Gastrocnemius medialis (tissue), 4 donors: ENCODE data around the gene MTMR4. TPM values are rescaled to one million over a fixed set of nuclear protein-coding genes. Genes with fewer than 3 reads are reported as not detected.

Source experiments
- ATAC-seq, 2 donors: fragments of 150-250 bp; one replicate each; pipeline ENCODE4 v1.9.1; 2016
- DNase-seq, 2 donors: peaks; one replicate each; pipeline ENCODE4 v3.0.0-alpha.2; 2019
- H3K27ac ChIP-seq, 4 donors: fragments of 200-600 bp; sonication (generic); 1 replicate in 1 of 4; 2 replicates in 3 of 4; pipeline ENCODE4 v1.5.1; 2016 to 2018; ENCODE audit warnings: mild to moderate bottlenecking in 2 of 4, moderate library complexity in 1 of 4
- H3K27me3 ChIP-seq, 3 donors: fragments of 200-600 bp; sonication (generic) in 2 of 3; 1 replicate in 1 of 3; 2 replicates in 2 of 3; pipeline versions ENCODE4 v1.5.1 to v1.6.0; 2016 to 2019; ENCODE audit warnings: mild to moderate bottlenecking in 1 of 3, moderate library complexity in 1 of 3
- H3K36me3 ChIP-seq, 2 donors: fragments of 200-600 bp; sonication (generic) in 1 of 2; one replicate each; pipeline ENCODE4 v1.5.1; 2017 to 2018
- H3K4me1 ChIP-seq, 2 donors: fragments of 200-600 bp; sonication (generic) in 1 of 2; one replicate each; pipeline ENCODE4 v1.5.1; 2016 to 2017; ENCODE audit warnings: mild to moderate bottlenecking in 2 of 2
- H3K4me3 ChIP-seq, 4 donors: fragments of 200-600 bp; sonication (generic) in 3 of 4; 1 replicate in 1 of 4; 2 replicates in 3 of 4; pipeline ENCODE4 v1.5.1; 2016 to 2019; ENCODE audit warnings: mild to moderate bottlenecking in 2 of 4
- H3K9me3 ChIP-seq, 3 donors: fragments of 200-600 bp; sonication (generic) in 2 of 3; 1 replicate in 1 of 3; 2 replicates in 2 of 3; pipeline ENCODE4 v1.5.1; 2016 to 2019
- POLR2A ChIP-seq, 2 donors: fragments of 450-650 bp; IDR thresholded peaks; one replicate each; pipeline ENCODE4 v1.6.1; 2017; ENCODE audit warnings: antibody characterized with exemption in 2 of 2, mild to moderate bottlenecking in 2 of 2, moderate library complexity in 2 of 2
- in situ Hi-C, 4 donors: fragments of 200-750 bp; cut with MboI; loops; one replicate each; pipeline versions ENCODE4 v1.15.0 to v1.8.0; 2017; ENCODE audit warnings: low sequenced_read_pairs in 4 of 4
- intact Hi-C: fragments of 100-400 bp; cut with DNase I; formaldehyde crosslinking; loops from one replicate; pipeline ENCODE4 v1.15.1; 2023; ENCODE audit warnings: low total_unique reads
- total RNA-seq, 4 donors: library from RNA; depleted of rRNA; stranded (reverse); fragments of >200 nt; gene quantifications; one replicate each; pipeline versions ENCODE4 v1.1.0 to v1.2.3, GENCODE V29; 2016
- TF ChIP-seq, protein P1 (sequence below), 5 experiments: fragments of 450-650 bp in 3 of 5; fragments of 200-600 bp in 2 of 5; sonication (generic) in 2 of 5; IDR thresholded peaks in 4 of 5; conservative IDR thresholded peaks in 1 of 5; 1 replicate in 4 of 5; 2 replicates in 1 of 5; pipeline ENCODE4 v1.5.1; 2016 to 2019; ENCODE audit warnings: antibody characterized with exemption in 5 of 5, mild to moderate bottlenecking in 3 of 5, moderate library complexity in 3 of 5

Gene MTMR4
- total RNA-seq, 4 donors from 2014 or later, result 7.9 to 16.1 (median 11.1) TPM

DNA sequence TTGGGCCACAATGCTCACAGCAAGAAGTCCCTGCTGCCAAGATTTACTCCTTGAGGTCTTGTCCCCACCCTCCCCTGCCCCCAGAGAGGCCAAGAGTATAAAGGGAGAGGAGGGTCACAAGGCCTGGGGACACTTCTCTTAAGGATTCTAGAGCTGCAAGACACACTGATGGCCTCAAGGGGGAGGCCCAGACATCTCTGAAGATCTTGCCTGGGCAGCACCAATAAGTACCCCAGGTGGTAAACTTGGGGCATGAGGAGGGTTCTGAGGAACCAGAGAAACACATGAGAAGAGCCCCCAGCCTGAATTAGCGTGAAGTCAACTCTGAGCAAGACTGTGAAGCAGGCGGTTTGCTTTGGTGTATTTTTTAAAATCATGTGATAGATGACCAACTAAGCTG, 26.8 kb upstream of the MTMR4 start:
- TF ChIP-seq, protein P1, sequence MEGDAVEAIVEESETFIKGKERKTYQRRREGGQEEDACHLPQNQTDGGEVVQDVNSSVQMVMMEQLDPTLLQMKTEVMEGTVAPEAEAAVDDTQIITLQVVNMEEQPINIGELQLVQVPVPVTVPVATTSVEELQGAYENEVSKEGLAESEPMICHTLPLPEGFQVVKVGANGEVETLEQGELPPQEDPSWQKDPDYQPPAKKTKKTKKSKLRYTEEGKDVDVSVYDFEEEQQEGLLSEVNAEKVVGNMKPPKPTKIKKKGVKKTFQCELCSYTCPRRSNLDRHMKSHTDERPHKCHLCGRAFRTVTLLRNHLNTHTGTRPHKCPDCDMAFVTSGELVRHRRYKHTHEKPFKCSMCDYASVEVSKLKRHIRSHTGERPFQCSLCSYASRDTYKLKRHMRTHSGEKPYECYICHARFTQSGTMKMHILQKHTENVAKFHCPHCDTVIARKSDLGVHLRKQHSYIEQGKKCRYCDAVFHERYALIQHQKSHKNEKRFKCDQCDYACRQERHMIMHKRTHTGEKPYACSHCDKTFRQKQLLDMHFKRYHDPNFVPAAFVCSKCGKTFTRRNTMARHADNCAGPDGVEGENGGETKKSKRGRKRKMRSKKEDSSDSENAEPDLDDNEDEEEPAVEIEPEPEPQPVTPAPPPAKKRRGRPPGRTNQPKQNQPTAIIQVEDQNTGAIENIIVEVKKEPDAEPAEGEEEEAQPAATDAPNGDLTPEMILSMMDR (IDR thresholded peaks at IDR 0.05 in 4 of 5, conservative IDR thresholded peaks at IDR 0.05 in 1 of 5), result no peak
- TF ChIP-seq POLR2A (IDR thresholded peaks at IDR 0.05), result no peak
- no peak overlapping the region for H3K4me3 ChIP-seq
- intact Hi-C loops (no loop called here), in situ Hi-C loops (no loop called here)
- H3K9me3 ChIP-seq, result no peaks in the 10 kb centered on the region
- H3K36me3 ChIP-seq, result no peaks in the 10 kb centered on the region
- DNase-seq, result no peak
- no peaks in the 10 kb centered on the region for H3K27me3 ChIP-seq
- H3K27ac ChIP-seq, result no peak overlapping the region
- no peaks in the 10 kb centered on the region for H3K4me1 ChIP-seq
- ATAC-seq, result no peak

DNA sequence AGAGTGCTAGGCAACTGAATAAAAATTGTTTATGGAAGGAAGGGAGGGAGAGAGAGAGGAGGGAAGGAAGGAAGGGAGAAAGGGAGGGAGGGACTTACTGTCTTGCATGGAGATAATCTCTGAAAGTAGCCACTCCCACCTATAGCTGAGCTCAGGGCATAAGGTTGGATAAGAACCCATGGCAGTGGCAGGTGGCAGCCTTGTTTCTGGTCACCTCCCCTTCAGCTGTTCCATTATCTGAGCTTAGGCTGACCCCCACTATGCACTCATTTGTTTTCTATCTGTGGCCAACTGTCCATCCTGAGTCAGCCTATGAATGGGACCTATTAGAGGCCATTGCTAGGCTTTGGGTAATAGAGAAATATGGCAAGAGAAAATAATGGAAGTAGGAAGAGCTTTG, 25.3 kb upstream of the MTMR4 start:
- Histone ChIP-seq H3K36me3 (no peaks in the 10 kb centered on the region), H3K27me3 (no peaks in the 10 kb centered on the region), H3K9me3 (no peaks in the 10 kb centered on the region), H3K4me1 (no peaks in the 10 kb centered on the region), H3K4me3 (no peak overlapping the region), H3K27ac (no peak overlapping the region)
- ATAC-seq, result no peak
- in situ Hi-C loops (no loop called here), intact Hi-C loops (no loop called here)
- no peak for DNase-seq
- TF ChIP-seq, protein P1 (IDR thresholded peaks at IDR 0.05 in 4 of 5, conservative IDR thresholded peaks at IDR 0.05 in 1 of 5), result no peak
- TF ChIP-seq POLR2A (IDR thresholded peaks at IDR 0.05), result no peak

DNA sequence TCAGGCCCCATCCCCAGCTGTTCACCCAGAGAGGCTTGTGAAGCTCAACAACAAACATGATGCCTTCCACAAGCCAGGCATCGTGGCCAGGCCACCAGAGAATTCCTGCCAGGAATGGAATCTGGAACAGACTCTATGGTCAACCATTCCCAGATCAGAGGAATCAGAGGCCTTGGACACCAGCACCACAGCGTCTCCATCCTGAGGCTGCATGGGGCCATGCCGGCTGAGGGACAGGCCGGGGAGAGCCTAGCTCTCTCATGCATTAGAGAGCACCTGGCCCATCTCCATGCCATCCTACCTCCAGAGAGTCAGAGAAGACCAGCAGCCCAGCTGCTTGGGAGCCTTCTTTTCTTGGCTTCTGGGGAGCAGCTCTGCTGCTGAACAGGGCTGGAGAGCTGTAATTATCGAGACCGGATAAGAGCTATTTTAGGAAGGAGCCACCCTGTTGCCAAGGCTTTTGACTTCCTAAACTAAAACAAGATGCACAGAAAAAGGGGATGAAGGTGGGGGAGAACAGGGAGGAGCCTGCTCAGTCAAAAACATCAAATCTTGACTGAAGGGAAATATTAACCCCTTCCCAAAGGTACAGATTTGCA, 24.5 kb upstream of the MTMR4 start:
- in situ Hi-C loops (no loop called here), intact Hi-C loops (no loop called here)
- H3K36me3 ChIP-seq, result no peaks in the 10 kb centered on the region
- no peak for TF ChIP-seq POLR2A (IDR thresholded peaks at IDR 0.05)
- TF ChIP-seq, protein P1 (IDR thresholded peaks at IDR 0.05 in 4 of 5, conservative IDR thresholded peaks at IDR 0.05 in 1 of 5), result no peak
- no peak overlapping the region for H3K4me3 ChIP-seq
- H3K9me3 ChIP-seq, result no peaks in the 10 kb centered on the region
- H3K27me3 ChIP-seq, result no peaks in the 10 kb centered on the region
- ATAC-seq (no peak), DNase-seq (no peak)
- H3K4me1 ChIP-seq, result no peaks in the 10 kb centered on the region
- no peak overlapping the region for H3K27ac ChIP-seq

DNA sequence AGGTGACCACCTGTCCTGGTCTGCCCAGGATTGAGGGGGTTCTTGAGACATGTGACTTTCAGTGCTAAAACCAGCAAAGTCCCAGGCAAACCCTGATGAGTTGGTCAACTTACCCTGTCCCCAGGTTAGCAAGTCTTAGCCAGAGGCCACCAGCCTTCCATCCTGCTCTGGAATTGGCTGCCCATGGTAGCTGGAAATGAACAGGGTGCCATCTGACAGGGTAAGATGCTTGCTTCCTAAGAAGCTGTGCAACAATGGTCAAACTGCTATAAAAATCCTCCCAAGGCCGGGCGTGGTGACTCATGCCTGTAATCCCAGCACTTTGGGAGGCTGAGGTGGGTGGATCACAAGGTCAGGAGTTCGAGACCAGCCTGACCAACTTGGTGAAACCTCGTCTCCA, 22.8 kb upstream of the MTMR4 start:
- Histone ChIP-seq H3K9me3 (no peaks in the 10 kb centered on the region), H3K4me1 (peaks cover 3 to 4% of the 10 kb centered on the region in 2 donors), H3K27ac (no peak overlapping the region), H3K36me3 (no peaks in the 10 kb centered on the region), H3K4me3 (no peak overlapping the region), H3K27me3 (no peaks in the 10 kb centered on the region)
- in situ Hi-C loops, result no loop called here
- DNase-seq, result no peak
- no peak for ATAC-seq
- intact Hi-C loops, result no loop called here
- TF ChIP-seq POLR2A (IDR thresholded peaks at IDR 0.05), result no peak
- TF ChIP-seq, protein P1 (IDR thresholded peaks at IDR 0.05 in 4 of 5, conservative IDR thresholded peaks at IDR 0.05 in 1 of 5), result no peak

DNA sequence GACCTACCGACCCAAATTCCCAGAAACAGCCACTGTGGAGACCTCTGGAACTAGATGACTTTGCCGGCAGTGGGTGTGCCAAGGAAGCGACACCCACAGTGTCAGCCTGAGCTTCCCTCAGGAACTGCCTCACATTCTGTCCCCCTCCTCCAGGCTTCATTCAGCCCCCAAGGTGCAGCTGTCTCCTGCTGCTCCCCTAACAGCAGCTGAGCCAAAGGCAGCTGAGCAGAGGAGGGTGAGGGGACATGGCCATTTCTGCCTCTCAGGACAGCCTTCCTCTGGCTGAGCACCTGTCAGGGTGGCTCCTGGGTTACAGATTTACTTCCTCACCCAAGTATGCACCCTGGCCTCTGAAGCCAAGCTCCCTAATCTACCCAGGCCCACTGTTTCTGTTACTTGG, 22.1 kb upstream of the MTMR4 start:
- H3K36me3 ChIP-seq, result no peaks in the 10 kb centered on the region
- intact Hi-C loops, result no loop called here
- H3K27me3 ChIP-seq, result no peaks in the 10 kb centered on the region
- TF ChIP-seq POLR2A (IDR thresholded peaks at IDR 0.05), result no peak
- TF ChIP-seq, protein P1 (IDR thresholded peaks at IDR 0.05 in 4 of 5, conservative IDR thresholded peaks at IDR 0.05 in 1 of 5), result no peak
- H3K9me3 ChIP-seq, result no peaks in the 10 kb centered on the region
- H3K27ac ChIP-seq, result no peak overlapping the region
- H3K4me1 ChIP-seq, result peaks cover 6 to 7% of the 10 kb centered on the region in 2 donors
- H3K4me3 ChIP-seq, result no peak overlapping the region
- in situ Hi-C loops, result no loop called here
- ATAC-seq (no peak), DNase-seq (no peak)
